ENCODE measurements around the gene CTDP1.

The CTDP1 gene

DNA sequence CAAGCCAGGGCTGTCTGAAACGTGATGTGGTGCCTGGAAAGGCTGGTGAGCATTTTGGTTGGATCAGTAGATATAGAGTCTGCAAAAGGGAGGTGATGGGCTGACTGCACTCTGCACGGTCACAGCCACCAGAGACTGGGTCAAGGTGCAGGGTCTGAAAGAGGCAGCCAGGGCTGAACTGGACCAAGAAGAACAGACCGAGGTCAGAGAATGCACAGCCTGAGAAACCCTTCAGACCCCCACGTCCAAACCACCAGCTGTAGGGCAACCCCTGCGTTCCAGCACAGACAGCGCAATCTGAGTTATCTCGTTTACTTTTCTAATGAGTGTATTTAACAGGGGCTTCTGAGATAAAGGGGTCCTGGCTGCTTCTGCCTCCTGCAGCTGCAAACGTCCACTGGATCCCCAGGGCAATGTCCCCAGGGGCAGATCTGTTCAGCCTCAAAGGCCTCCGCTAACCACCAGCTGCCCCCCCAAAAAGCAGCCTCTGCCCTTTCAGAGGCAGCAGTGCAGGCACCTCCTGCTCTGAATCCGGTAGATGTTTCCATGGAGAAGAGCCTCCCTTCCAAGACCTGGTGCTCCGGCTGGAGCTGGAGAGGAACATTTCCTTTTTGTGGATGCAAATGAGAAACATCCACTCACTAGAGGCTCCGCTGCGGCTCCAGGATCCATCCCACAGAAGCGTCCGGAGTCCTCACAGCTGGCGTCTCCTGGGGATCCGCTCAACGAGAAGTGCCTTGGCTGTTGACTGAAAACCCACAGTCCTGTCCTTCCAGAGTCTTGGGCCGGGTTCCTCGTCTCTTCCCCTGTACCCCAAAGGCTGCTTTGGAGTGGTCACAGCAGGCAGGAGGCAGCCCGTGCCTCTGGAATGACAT, 117.2 kb downstream of the CTDP1 start:
- DNase-seq (ENCODE audit: low spot score) = no peak

DNA sequence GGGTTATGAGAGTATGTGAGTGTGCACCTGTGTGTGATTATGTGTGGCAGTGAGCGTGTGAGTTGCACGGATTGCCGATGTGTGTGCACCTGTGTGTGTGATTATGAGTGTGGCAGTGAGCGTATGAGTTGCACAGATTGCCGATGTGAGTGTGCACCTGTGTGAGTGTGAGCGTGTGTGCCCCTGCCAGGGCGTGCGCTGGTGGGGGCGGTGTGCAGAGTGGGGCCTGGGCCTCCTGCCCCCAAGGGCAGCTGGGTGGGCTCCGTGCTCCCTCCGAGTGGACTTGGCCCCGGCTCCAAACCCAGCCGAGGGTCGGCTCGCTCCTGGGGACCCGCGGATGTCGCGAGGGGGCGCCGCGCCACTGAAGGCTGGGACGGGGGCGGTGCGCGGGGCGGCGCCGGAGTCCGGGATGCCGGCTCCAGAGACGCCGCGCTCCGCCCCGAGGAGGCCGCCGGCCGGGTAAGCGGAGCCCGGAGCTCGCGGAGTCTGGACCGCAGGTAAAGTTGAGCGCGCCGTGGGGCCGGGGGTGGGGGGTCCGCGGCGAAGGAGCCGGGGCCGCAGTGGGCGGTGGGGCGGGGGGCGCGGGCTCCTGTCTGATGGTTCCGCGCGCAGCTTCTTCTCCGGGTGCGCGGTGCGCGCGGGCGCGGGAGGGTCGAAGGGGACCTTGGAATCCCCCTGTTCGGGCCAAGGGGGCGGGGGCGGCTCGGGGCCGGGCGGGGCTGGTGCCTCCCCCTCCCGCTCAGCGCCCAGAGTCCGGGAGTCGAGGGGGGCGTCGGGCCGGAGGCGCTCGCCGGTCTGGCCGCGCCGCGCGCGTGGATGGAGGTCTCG, 118.1 kb downstream of the CTDP1 start, which contains the start of gene KCNG2:
Gene KCNG2 (plus strand): TSS at position 421 of the 828 bp plus-strand sequence. CDS start 65,730 bp downstream, outside the sequence.
- no peak for DNase-seq (ENCODE audit: low spot score)

DNA sequence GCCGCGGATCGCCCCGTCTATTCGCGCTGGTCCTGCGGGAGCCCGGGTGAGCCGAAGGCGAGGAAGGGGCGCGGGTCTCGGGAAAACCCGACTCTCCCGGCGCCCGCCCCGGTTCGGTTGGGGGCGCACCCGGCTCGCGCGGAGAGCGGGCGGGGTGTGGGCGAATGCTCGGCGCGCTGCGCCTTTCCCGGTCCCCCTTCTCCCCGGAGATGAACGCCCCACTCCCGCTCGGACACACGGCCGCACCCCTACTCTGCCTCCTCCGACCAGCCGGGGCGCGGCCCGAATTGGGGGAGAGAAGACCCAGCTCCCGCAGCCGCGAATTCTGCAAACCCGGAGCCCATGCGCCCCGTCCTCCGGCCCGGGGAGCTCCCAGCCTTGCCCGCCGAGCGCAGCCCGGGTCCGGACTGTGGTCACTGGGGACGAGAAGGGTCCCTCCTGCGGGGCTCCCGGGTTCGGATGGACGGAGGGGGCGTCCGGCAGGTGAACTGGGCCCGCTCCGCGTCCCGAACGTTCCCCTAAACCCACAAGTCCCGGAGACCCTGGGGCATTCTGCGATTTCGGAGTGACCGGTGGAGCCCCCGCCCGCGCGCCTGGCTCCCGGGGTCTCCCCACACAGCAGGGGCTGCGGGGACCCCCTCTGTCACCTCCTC, 118.9 kb downstream of the CTDP1 start:
- DNase-seq (ENCODE audit: low spot score) = no peak

DNA sequence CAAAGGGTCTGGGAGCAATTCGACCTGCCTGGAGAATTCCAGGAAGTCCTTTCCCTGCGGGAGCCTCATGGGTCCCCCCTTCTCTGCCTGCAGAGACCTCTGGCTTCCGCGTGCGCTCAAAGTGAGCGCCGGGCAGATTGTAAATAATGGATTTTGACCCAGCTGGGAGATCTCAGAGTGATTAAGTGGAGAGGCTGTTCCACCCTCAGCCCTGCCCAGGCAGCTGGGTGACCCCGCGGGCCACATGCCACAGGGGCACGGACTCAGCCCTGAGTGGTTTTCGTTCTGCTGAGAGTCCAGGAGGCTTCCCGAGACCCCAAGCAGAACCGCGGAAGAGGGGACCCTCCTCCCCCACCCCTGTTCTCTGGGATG, 119.4 kb downstream of the CTDP1 start:
- no peak for DNase-seq (ENCODE audit: low spot score)

DNA sequence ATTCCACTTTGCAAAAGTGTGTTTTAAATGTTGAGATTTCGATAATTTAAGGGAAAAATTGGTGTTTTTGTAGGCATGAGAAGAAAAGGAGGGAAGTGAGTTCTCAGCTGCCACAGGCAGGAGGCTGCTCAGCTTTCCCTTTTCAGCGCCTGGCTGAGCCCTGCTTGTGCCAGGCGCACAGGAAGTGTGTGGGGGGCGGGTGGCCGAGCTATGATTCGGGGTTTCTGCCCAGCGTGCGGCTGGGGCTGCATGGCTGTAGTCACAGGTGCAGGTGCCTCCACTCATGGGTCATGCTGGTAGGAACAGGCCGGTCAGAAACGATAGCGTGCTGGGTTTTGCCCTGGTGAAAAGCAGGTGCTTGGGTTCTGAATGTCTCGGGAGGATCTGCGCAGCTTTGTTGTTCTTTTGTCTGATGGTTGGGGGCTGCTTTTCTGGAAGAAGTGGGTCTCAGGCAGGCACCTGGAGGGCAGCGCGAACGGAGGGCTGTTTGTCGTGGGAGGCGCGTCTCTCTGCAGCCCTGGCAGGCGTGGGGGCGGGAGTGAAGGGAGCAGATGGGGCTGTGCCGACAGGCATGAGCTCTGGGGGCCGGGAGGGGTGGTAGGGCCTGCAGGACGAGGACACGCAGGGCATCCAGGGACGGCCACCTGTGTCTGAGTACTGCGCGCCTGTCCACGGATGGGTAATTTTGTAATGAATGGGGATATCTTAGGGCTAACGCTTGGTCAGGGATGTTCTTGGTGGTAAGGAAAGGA, 120.2 kb downstream of the CTDP1 start:
- DNase-seq (ENCODE audit: low spot score) = no peak

DNA sequence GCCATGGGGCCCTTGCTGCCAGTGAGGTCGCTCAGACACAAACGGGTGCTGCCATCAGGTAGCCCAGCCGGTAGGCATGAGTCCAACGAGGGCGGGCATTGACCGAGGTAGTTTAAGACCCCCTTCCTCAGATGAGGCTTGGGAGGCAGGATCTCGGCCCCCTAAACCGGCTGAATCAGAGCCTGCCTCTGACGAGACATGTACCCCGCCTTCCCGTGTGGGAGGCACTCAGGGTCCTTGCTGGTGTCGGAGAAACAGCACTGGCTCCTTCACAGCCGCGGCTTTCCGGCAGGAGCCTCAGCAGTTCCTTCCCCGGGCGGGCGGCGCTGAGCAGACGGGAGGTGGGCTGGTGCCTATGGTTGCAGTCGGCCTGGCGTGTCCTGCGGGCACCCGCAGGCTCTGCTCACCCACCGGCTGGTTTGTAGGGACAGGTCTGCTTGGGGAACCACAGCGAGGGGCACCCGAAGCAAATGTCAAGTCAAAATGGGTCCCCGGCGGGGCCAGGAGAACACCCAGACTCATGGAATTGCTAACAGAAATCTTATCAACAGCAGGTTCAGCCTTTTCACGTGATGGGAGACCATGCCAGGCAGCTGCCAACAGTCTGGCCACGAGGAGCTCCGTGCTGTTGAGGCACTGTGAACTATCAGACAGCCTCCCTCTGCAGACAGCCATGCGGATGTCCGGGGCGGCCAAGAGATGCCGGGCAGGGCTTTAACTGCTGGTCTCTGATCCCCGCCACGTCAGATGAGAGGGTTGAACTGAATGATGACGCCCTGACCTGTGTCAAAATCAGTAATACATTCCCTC, 121.0 kb downstream of the CTDP1 start:
- DNase-seq (ENCODE audit: low spot score) = no peak

DNA sequence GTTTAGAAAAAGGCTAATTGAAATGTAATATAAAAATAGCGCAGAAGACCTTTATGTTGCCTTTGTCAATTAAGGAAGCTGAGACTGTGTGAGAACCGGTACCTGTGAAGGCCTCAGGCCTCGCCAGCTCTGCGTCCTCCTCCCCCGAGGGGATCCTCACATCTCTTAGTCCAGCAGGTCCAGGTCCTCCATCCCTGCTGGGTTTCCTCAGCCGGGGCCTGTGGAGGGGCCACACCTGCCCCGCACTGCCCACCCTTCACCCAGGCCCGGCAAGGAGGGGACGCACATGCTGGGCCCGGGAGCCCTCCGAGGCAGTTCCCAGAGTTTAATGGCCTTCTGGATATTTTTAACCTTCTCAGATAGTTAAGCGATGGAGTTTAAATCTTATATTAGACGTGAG, 121.6 kb downstream of the CTDP1 start:
- no peak for DNase-seq (ENCODE audit: low spot score)

DNA sequence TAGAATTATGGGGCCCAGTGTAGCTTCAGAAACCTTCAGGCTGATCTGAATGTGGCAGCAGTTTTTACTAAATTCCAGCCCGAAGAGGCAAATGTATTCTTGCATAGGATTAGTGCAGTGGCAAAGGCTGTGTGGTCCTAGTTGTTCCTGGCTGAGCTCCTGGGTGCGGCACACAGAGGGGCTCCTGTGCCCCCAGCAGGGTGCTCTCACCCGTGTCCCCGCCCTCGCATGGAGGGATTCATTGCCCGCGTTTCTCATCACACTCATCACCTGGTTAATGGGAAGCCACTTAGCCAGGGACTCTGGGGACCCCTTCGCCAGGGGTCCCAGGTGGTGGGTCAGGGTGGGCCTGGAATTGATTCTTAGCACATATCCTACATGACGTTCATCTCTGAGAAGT, 122.0 kb downstream of the CTDP1 start:
- DNase-seq (ENCODE audit: low spot score) = no peak

DNA sequence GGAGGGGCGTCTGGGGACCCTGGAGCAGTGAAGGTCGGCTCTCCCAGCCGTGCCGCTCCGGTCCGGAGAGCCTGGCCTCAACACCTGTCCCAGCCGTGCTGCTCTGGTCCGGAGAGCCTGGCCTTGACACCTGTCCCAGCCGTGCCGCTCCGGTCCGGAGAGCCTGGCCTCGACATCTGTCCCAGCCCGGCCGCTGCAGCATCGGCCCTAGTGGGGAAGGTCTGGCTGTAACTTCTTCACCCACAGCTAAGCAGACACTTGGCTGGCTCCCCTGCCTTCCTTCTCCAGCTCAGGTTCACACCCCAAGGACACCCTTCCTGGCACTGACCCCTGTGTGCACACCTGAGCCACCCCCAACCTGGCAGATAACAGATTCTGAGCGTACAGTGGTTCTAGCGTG, 122.7 kb downstream of the CTDP1 start:
- DNase-seq (ENCODE audit: low spot score) = no peak

DNA sequence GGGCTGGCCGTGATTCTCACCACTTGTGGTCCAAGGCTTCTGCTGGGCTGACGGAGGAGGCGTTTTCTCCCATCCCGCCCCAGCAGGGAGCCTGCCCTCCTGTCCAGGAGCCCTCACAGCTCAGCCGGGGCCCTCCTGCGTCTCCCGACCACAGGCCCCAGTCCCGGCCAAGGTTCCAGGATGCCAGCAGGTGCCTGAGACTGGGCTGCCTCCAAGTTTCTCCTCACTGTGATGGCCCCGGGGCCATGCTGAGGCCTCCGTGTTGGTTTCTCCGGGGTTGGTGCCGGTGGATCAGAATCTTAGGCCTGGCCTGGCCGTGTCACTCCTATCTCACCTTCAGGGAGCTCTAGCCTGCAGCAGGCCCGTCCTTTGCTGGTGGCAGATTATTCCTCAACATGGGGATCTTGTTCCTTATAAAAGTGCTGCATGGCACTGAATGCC, 124.0 kb downstream of the CTDP1 start:
- DNase-seq (ENCODE audit: low spot score) = no peak
